HG03060 (cell line): Measurements from ENCODE around the gene ALDH1B1.

Experiments used
- ATAC-seq: cut with Tn5 transposase; IDR thresholded peaks from one replicate; pipeline ENCODE4 v1.9.1; 2021; ENCODE audit warnings: low read depth, moderate number of reproducible peaks; ENCODE audit not compliant: unreplicated experiment

The ALDH1B1 gene

GRCh38 chr9:38412751-38413150, 20.2 kb downstream of the ALDH1B1 start:
- ATAC-seq: no peak

DNA sequence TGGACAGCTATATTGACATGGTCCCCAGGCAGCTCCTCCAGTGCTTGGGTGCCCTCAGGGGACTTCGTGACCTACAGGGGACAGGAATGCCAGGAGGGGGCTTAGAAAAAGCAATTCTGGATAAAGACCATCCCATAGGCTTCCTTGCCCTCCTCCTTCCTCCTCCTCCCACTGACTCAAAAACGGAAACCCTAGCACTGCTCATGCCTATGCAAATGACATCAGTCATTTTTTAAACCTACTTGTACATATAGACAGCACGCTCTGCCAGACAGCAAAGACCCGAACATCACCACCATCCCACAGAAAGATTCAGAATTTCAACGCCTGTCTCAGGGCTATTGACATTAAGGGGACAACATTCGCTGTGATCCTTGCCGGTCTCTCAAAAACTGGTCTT, 20.8 kb downstream of the ALDH1B1 start:
- ATAC-seq: no peak

DNA sequence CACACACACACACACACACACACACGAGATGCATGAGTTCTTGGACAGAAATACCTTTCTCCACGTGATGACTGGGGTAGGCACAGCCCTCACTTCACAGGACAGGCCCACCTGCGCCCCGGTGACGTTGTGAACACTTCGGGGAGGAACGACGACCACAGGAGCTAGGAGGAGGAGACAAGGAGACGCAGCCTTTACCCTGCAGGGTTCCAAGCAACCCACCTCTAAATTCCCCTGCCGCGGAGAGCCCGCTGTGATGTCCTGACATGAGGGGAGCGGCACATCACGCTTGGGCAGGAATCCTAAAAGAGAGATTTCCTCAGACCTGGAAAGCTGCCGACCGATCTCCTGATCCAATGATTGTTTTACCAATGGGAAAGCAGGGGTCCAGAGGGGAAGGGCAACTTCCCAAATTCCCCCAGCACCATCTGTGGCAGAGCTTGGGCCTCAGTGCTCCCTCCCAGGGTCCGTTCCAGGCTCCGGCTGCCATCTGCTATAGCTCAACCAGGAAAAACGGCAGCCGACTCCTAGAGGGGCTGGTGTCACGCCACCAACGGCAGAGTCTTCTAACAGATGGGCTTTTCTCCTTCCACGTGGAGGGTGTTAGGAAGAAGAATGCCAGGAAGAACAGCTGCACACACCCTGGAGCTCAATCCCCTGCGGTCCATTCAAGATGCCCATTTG, 21.7 kb downstream of the ALDH1B1 start:
- no peak for ATAC-seq

- ATAC-seq: no peak
These were observed 23.4 kb downstream of the ALDH1B1 start for GRCh38 chr9:38415856-38416255.

DNA sequence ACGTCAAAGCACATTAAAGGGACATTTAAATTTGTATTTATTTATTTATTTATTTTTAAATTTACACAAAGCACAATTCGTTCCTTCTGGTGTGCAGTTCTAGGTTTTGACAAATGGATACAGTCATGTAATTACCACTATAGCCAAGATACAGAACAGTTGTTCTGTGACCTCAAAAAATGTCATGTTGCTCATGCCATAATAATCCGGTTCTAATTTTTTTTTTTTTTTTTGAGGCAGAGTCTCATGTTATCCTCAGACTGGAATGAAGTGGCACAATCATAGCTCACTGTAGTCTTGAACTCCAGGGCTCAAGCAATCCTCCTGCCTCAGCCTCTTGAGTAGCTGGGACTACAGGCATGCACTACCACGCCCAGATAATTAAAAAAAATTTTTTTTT, 24.0 kb downstream of the ALDH1B1 start:
- no peak for ATAC-seq

- no peak for ATAC-seq
These were observed 24.8 kb downstream of the ALDH1B1 start for GRCh38 chr9:38417003-38417945.

GRCh38 chr9:38418366-38418765, 25.9 kb downstream of the ALDH1B1 start:
- no peak for ATAC-seq

- no peak for ATAC-seq
These were observed 26.7 kb downstream of the ALDH1B1 start for GRCh38 chr9:38419181-38419580.

GRCh38 chr9:38421498-38422211, 29.2 kb downstream of the ALDH1B1 start:
- ATAC-seq: no peak

DNA sequence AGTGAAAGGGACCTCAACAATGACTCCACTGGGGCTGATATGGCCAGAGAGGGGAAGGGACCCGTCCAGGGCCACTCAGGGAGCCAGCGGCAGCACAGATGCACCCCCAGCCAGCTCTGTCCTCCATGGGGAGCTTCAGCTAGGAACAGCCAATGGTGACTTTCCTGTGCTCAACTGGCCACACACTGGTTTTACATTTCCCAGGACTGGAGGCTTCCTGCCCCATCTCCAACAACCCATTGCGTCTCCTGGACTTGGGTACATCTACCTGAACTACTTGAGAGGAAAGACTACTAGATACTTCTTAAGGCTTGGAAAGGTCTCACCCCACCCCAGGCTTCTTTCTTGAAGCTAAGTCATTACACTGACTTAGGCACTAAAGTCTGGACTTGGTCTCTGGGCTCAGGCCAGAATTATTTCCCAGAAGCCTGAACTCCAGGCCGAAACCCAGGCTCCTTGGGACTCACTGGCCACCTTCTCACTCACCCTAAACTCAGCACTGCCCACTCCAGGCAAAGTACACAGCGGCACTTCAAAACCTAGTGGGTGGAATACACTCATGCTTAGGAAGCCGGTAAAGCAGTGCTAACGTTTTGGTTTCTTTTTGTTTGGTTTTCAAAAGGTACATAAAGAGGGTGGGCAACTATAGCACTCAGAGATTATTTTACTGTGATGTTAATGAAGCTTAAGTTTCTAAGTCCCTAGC, 30.2 kb downstream of the ALDH1B1 start:
- ATAC-seq: no peak

DNA sequence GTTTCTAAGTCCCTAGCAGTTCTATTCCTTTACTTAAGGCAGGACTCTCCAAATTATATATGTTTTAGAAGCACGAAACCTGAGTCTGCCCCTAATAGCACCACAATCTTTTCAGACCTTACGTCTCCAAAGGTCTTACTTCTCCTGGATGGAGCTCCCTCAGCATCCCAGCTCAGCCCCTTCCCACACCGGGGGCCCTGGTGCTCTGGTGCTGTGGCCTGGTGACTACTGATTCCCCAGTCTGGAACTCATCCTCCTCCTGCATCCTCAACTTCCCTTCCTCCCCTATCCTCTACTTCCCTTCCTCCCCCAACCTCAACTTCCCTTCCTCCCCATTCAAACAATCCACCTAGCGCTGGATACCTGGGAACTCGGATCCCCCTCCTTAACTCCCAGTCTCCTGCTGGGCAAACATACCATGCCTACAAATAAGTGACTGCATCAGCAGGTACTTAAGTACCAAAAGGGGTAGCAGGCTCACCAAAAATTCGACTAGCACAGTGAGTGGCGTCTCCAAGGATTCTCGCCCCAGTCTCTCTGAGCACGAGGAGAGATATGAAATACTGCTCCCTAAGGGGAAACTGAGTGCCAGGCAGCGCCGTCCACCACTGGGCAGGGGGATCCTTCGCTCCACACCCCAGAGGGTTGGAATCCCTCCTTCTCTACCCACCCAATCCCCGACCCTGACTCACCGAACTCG, 30.9 kb downstream of the ALDH1B1 start:
- ATAC-seq: no peak

- no peak for ATAC-seq
These were observed 31.7 kb downstream of the ALDH1B1 start, which contains the start of gene IGFBPL1 for GRCh38 chr9:38423973-38424843. Gene IGFBPL1, minus strand, starts transcription at chr9:38424454. Its CDS starts 30 bp downstream, at chr9:38424424.

DNA sequence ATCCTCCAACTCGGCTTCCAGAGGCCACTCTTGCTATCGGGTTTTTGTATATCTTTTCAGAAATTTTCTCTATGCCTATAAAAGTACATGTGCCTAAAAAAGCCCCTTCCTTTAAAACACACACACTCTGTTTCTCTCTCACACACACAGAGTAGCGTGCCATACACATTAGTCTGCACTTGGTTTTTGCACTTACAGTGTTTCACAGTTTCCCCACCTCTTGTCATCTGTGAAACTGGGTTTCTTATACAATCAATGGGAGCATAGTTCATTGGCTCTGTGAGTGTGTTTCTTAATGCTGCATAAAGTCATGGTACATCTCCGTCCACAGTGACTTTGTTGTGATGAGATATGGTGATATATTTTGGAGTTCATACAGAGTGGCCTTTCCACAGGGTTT, 32.4 kb downstream of the ALDH1B1 start:
- ATAC-seq: no peak

DNA sequence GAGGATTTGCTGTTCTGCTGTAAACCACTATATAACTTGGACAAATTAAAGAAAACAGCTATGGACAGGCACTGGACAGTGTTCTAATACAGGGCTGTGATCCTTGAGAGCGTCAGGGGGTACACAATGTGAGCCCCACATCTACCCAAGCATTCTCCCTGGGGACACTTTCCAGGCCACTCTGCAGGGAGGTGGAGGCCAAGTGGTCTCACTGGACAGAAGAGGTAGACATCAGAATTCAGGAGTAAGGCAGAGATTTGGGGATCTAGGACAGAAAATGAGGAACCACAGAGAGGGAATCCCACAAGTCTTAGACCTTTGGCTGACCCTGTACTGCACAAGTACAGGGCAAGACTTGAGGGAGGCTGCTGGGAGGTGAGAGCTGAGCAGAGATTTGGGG, 35.6 kb downstream of the ALDH1B1 start:
- no peak for ATAC-seq

- no peak for ATAC-seq
These were observed 38.6 kb downstream of the ALDH1B1 start for GRCh38 chr9:38431116-38431515.

- ATAC-seq: no peak
These were observed 40.5 kb downstream of the ALDH1B1 start for GRCh38 chr9:38432922-38433510.

- no peak for ATAC-seq
These were observed 41.9 kb downstream of the ALDH1B1 start for GRCh38 chr9:38434365-38434764.

DNA sequence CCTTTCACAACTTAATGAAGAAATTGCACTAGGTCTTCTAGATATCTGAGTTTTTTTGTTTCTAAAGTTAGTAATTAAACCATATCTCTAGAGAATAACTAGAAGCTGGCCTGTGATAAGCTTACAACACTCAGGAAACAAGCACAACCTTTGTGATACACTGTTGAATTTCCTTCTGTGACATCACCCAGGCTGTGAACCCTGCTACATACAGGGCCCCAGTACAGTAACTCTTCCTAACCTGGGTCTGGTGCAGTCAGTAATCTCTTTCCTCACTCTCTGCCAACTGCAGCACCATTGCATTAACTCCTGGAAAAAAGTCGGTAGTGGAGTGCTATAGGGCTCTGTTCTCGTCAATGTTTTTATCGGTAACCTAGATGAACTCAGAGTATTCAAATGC, 42.4 kb downstream of the ALDH1B1 start:
- ATAC-seq: no peak

- no peak for ATAC-seq
These were observed 43.0 kb downstream of the ALDH1B1 start for GRCh38 chr9:38435521-38435920.
